ENCODE results near the gene UIMC1.

UIMC1 gene

GRCh38 chr5:176955895-176956294 is 50.7 kb downstream of the UIMC1 start:
- no peaks in the 10 kb centered on the region for H3K9me3 ChIP-seq (ENCODE audit: control insufficient read depth, insufficient read depth, low read depth, low read length)
- ChIA-PET POLR2A (no interaction called here), CTCF (interaction anchor here (5.2 kb wide), 1 partner anchor 295 kb away, joined by 39 read pairs; no protein-coding TSS in a partner anchor)
- TF ChIP-seq SCRT1 (tag by site-specific recombination; IDR thresholded peaks at IDR 0.05; ENCODE audit: borderline replicate concordance) (peak; percentile 78; the same call in 1 of the 2 replicates), ZNF670 (tag by site-specific recombination; IDR thresholded peaks at IDR 0.05; ENCODE audit: low read depth) (no peak), IKZF3 (tag by site-specific recombination; IDR thresholded peaks at IDR 0.05) (no peak), GFI1B (tag by site-specific recombination; IDR thresholded peaks at IDR 0.05) (peak; percentile 75), TCF7L2 (IDR thresholded peaks at IDR 0.05; ENCODE audit: borderline replicate concordance, low read depth, low read length) (no peak), ZNF623 (tag by site-specific recombination; IDR thresholded peaks at IDR 0.05) (no peak), SCRT2 (tag by site-specific recombination; IDR thresholded peaks at IDR 0.05) (peak; percentile 92), OSR2 (tag by site-specific recombination; IDR thresholded peaks at IDR 0.05) (no peak), ZNF223 (tag by site-specific recombination; IDR thresholded peaks at IDR 0.05) (no peak), MEIS1 (CRISPR knock-in tag; IDR thresholded peaks at IDR 0.05; ENCODE audit: borderline replicate concordance) (no peak), ZNF571 (tag by site-specific recombination; IDR thresholded peaks at IDR 0.05) (no peak), ZNF398 (tag by site-specific recombination; IDR thresholded peaks at IDR 0.05) (no peak)
- H3K36me3 ChIP-seq (ENCODE audit: control insufficient read depth in 2 of 2, insufficient read depth in 1 of 2, low read length in 2 of 2) = peaks cover 26 to 65% of the 10 kb centered on the region in 2 experiments
- peaks cover 5% of the 10 kb centered on the region; the same call in 1 of the 2 replicates for H3K4me1 ChIP-seq (ENCODE audit: control insufficient read depth, insufficient read depth, low read length)
- H3K27ac ChIP-seq (ENCODE audit: extremely low read depth, low read depth, low read length) = no peak overlapping the region
- H3K4me3 ChIP-seq (ENCODE audit: low read depth, low read length) = no peak overlapping the region

- no peak overlapping the region for H3K27ac ChIP-seq (ENCODE audit: extremely low read depth, low read depth, low read length)
- H3K4me1 ChIP-seq (ENCODE audit: control insufficient read depth, insufficient read depth, low read length) = peaks cover 5% of the 10 kb centered on the region; the same call in 1 of the 2 replicates
- peaks cover 37 to 79% of the 10 kb centered on the region in 2 experiments for H3K36me3 ChIP-seq (ENCODE audit: control insufficient read depth in 2 of 2, insufficient read depth in 1 of 2, low read length in 2 of 2)
- ChIA-PET POLR2A (interaction anchor here (0.6 kb wide), 1 partner anchor 1671 kb away, joined by 6 read pairs; no protein-coding TSS in a partner anchor), CTCF (interaction anchor here (1.1 kb wide), 1 partner anchor 293 kb away, joined by 5 read pairs; no protein-coding TSS in a partner anchor)
- no peaks in the 10 kb centered on the region for H3K9me3 ChIP-seq (ENCODE audit: control insufficient read depth, insufficient read depth, low read depth, low read length)
- H3K4me3 ChIP-seq (ENCODE audit: low read depth, low read length) = no peak overlapping the region
- no peak for TF ChIP-seq ZNF416 (tag by site-specific recombination; IDR thresholded peaks at IDR 0.05)
- TF ChIP-seq ZNF202 (tag by site-specific recombination; IDR thresholded peaks at IDR 0.05; ENCODE audit: borderline replicate concordance) = no peak
- TF ChIP-seq ZFHX2 (tag by site-specific recombination; conservative IDR thresholded peaks at IDR 0.05) = no peak
- TF ChIP-seq ZNF175 (tag by site-specific recombination; IDR thresholded peaks at IDR 0.05) = no peak
- no peak for TF ChIP-seq SP3 (tag by site-specific recombination; IDR thresholded peaks at IDR 0.05)
- no peak for TF ChIP-seq ZNF664 (tag by site-specific recombination; IDR thresholded peaks at IDR 0.05)
- no peak for TF ChIP-seq ZNF391 (tag by site-specific recombination; IDR thresholded peaks at IDR 0.05; ENCODE audit: borderline replicate concordance, low read depth)
- TF ChIP-seq ZSCAN18 (tag by site-specific recombination; IDR thresholded peaks at IDR 0.05) = no peak
- no peak for TF ChIP-seq ZNF548 (tag by site-specific recombination; IDR thresholded peaks at IDR 0.05)
- TF ChIP-seq ZFP69B (tag by site-specific recombination; IDR thresholded peaks at IDR 0.05) = no peak
- TF ChIP-seq ZNF610 (tag by site-specific recombination; IDR thresholded peaks at IDR 0.05; ENCODE audit: borderline replicate concordance) = no peak
- no peak for TF ChIP-seq ZNF704 (tag by site-specific recombination; IDR thresholded peaks at IDR 0.05)
- no peak for TF ChIP-seq ZNF518A (tag by site-specific recombination; conservative IDR thresholded peaks at IDR 0.05; ENCODE audit: low read depth)
- TF ChIP-seq ZNF239 (tag by site-specific recombination; IDR thresholded peaks at IDR 0.05) = no peak
- no peak for TF ChIP-seq SCRT2 (tag by site-specific recombination; IDR thresholded peaks at IDR 0.05)
- peak; percentile 88 for TF ChIP-seq SP7 (tag by site-specific recombination; IDR thresholded peaks at IDR 0.05)
- TF ChIP-seq IKZF3 (tag by site-specific recombination; IDR thresholded peaks at IDR 0.05) = peak; percentile 64; the same call in 1 of the 2 replicates
Observed at GRCh38 chr5:176954050-176954449, 52.5 kb downstream of the UIMC1 start.

Data from HEK293 (cell line).